HepG2 (cell line): Measurements from ENCODE around the gene FAM111B. TPM values are rescaled to one million over a fixed set of nuclear protein-coding genes. Genes with fewer than 3 reads are reported as not detected.

ENCODE experiments used
- ATF7-NPFF ChIP-seq: sonication (generic); formaldehyde crosslinking; IDR thresholded peaks from 2 replicates; pipeline ENCODE4 v1.8.1; 2023; ENCODE audit warnings: mild to moderate bottlenecking, low read depth, missing genetic modification reagents, moderate library complexity
- GLMP ChIP-seq: sonication (generic); formaldehyde crosslinking; IDR thresholded peaks from 2 replicates; pipeline ENCODE4 v1.9.0; 2021; ENCODE audit warnings: missing genetic modification reagents, mild to moderate bottlenecking, borderline replicate concordance
- KAT8 ChIP-seq: IDR thresholded peaks from 2 replicates; pipeline ENCODE4 v1.6.1; 2016; ENCODE audit warnings: missing genetic modification reagents, missing compliant biosample characterization
- LBX2 ChIP-seq: sonication (generic); formaldehyde crosslinking; IDR thresholded peaks from 2 replicates; pipeline ENCODE4 v1.5.0; 2020; ENCODE audit warnings: missing genetic modification reagents, mild to moderate bottlenecking, borderline replicate concordance
- PAF1 ChIP-seq: IDR thresholded peaks from 2 replicates; pipeline ENCODE4 v1.6.1; 2016; ENCODE audit warnings: missing genetic modification reagents, missing compliant biosample characterization
- PATZ1 ChIP-seq: sonication (generic); formaldehyde crosslinking; IDR thresholded peaks from 2 replicates; pipeline ENCODE4 v1.4.0; 2020; ENCODE audit warnings: missing genetic modification reagents
- PAXIP1 ChIP-seq: sonication (generic); formaldehyde crosslinking; conservative IDR thresholded peaks from 2 replicates; pipeline ENCODE4 v1.4.0; 2020; ENCODE audit warnings: mild to moderate bottlenecking, missing genetic modification reagents, moderate library complexity
- RXRA ChIP-seq: sonication (generic); formaldehyde crosslinking; IDR thresholded peaks from 2 replicates; pipeline ENCODE4 v1.5.1; 2020; ENCODE audit warnings: missing genetic modification reagents
- SMC3 ChIP-seq: IDR thresholded peaks from 2 replicates; pipeline ENCODE4 v1.6.1; 2011; ENCODE audit warnings: low read length, improper control_type of control experiment
- USF2 ChIP-seq, 2 experiments: sonication (generic) in 1 of 2; formaldehyde crosslinking in 1 of 2; IDR thresholded peaks; 2 replicates each; pipeline versions ENCODE4 v1.5.1 to v1.6.1; 2011 to 2020; ENCODE audit warnings: borderline replicate concordance in 1 of 2, low read depth in 1 of 2, low read length in 1 of 2, mild to moderate bottlenecking in 1 of 2, missing genetic modification reagents in 1 of 2, moderate library complexity in 1 of 2
- ZFP36L2 ChIP-seq: sonication (generic); formaldehyde crosslinking; IDR thresholded peaks from 2 replicates; pipeline ENCODE4 v1.4.0; 2020; ENCODE audit warnings: missing genetic modification reagents
- ZNF362 ChIP-seq: sonication (generic); formaldehyde crosslinking; IDR thresholded peaks from 2 replicates; pipeline ENCODE4 v1.4.0; 2020; ENCODE audit warnings: missing genetic modification reagents, mild to moderate bottlenecking, borderline replicate concordance
- ZNF784 ChIP-seq: sonication (generic); formaldehyde crosslinking; IDR thresholded peaks from 2 replicates; pipeline ENCODE4 v1.5.1; 2020; ENCODE audit warnings: missing genetic modification reagents, mild to moderate bottlenecking, borderline replicate concordance
- ZSCAN30 ChIP-seq: sonication (generic); formaldehyde crosslinking; IDR thresholded peaks from 2 replicates; pipeline ENCODE4 v1.5.0; 2020; ENCODE audit warnings: mild to moderate bottlenecking, missing genetic modification reagents
- polyA plus RNA-seq, 8 experiments: library from polyadenylated mRNA; depleted of rRNA in 3 of 8; stranded (reverse) in 7 of 8; unstranded in 1 of 8; fragments of >200 nt; fragmentation: Illumina TruSeq in 4 of 8; extraction: Trizol in 4 of 8; gene quantifications; 2 replicates each; pipeline versions ENCODE4 v1.2.1 to v1.2.3, GENCODE V29; 2011 to 2016; ENCODE audit warnings: low read depth in 4 of 8, missing spikeins in 1 of 8, mixed read lengths in 1 of 8; ENCODE audit not compliant: insufficient read depth in 1 of 8
- total RNA-seq, 5 experiments: library from RNA; depleted of rRNA; stranded (reverse); fragments of >200 nt; fragmentation: Illumina TruSeq; extraction: Trizol; gene quantifications; 2 replicates each; pipeline ENCODE4 v1.2.3, GENCODE V29; 2016; ENCODE audit warnings: low read depth in 1 of 5

FAM111B gene
- total and polyA plus RNA-seq, 2 of the 13 experiments (the other 11 are each of a cell fraction or from before 2014, with no cell fraction given), result 1.6 to 28.2 TPM

GRCh38 chr11:59173964-59174663 is 67.1 kb downstream of the FAM111B start (continued):
- TF ChIP-seq ZNF362 (CRISPR knock-in tag) (peak; percentile 49; the same call in 1 of the 2 replicates), KAT8 (CRISPR knock-in tag) (0 out of 2 replicates have a peak, but pooled peaks have one; percentile 17), SMC3 (peak; percentile 36; the same call in 1 of the 2 replicates), ATF7-NPFF (CRISPR knock-in tag) (no peak), PAXIP1 (CRISPR knock-in tag) (peak; percentile 65), RXRA (CRISPR knock-in tag) (peak; percentile 92), GLMP (CRISPR knock-in tag) (no peak), ZFP36L2 (CRISPR knock-in tag) (no peak), ZNF784 (CRISPR knock-in tag) (no peak), PAF1 (CRISPR knock-in tag) (no peak), ZSCAN30 (CRISPR knock-in tag) (0 out of 2 replicates have a peak, but pooled peaks have one; percentile 30), LBX2 (CRISPR knock-in tag) (no peak), USF2 (IDR thresholded peaks at IDR 0.05; ENCODE audit: low read depth, low read length) (no peak), USF2 (CRISPR knock-in tag; IDR thresholded peaks at IDR 0.05; ENCODE audit: borderline replicate concordance) (no peak), PATZ1 (CRISPR knock-in tag) (peak; percentile 95)
